ENCODE data around the gene HAAO. TPM values are rescaled to one million over a fixed set of nuclear protein-coding genes. Genes with fewer than 3 reads are reported as not detected.

The HAAO gene
- total RNA-seq, 3 donors from 2014 or later: 4.4 to 6.2 (median 5.9) TPM

DNA sequence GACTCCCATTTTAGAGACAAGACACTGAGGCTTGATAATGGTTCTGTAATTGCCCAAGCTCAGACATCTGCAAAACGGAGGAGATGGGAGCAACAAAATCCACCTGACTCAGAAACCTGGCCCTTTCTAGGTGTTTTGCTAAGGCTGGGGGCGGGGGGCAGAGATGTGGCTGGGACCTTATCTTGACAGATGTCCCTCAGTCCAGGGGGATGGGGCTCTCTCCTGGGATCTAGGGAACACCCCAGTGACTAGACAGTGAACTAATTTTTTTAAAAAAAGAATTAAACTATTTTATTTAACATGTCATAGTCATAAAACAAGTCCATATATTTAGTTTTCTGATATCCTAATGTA lies 32.0 kb upstream of the HAAO start:
- peak in 1 of 2 donors; percentile 10 for DNase-seq (ENCODE audit: low spot score in 2 of 2)
- peaks cover 4 to 20% of the 10 kb centered on the region in 2 donors for H3K4me1 ChIP-seq
- H3K9me3 ChIP-seq: no peaks in the 10 kb centered on the region
- intact Hi-C loops (cut with DNase I; ENCODE audit: low total_unique reads): no loop called here
- no peak overlapping the region for H3K4me3 ChIP-seq
- H3K36me3 ChIP-seq: no peaks in the 10 kb centered on the region
- no peak overlapping the region for H3K27ac ChIP-seq
- no peaks in the 10 kb centered on the region for H3K27me3 ChIP-seq
- TF ChIP-seq POLR2A (IDR thresholded peaks at IDR 0.05) (no peak), POLR2AphosphoS5 (IDR thresholded peaks at IDR 0.05) (no peak)
- TF ChIP-seq, protein P1, sequence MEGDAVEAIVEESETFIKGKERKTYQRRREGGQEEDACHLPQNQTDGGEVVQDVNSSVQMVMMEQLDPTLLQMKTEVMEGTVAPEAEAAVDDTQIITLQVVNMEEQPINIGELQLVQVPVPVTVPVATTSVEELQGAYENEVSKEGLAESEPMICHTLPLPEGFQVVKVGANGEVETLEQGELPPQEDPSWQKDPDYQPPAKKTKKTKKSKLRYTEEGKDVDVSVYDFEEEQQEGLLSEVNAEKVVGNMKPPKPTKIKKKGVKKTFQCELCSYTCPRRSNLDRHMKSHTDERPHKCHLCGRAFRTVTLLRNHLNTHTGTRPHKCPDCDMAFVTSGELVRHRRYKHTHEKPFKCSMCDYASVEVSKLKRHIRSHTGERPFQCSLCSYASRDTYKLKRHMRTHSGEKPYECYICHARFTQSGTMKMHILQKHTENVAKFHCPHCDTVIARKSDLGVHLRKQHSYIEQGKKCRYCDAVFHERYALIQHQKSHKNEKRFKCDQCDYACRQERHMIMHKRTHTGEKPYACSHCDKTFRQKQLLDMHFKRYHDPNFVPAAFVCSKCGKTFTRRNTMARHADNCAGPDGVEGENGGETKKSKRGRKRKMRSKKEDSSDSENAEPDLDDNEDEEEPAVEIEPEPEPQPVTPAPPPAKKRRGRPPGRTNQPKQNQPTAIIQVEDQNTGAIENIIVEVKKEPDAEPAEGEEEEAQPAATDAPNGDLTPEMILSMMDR (IDR thresholded peaks at IDR 0.05): no peak

DNA sequence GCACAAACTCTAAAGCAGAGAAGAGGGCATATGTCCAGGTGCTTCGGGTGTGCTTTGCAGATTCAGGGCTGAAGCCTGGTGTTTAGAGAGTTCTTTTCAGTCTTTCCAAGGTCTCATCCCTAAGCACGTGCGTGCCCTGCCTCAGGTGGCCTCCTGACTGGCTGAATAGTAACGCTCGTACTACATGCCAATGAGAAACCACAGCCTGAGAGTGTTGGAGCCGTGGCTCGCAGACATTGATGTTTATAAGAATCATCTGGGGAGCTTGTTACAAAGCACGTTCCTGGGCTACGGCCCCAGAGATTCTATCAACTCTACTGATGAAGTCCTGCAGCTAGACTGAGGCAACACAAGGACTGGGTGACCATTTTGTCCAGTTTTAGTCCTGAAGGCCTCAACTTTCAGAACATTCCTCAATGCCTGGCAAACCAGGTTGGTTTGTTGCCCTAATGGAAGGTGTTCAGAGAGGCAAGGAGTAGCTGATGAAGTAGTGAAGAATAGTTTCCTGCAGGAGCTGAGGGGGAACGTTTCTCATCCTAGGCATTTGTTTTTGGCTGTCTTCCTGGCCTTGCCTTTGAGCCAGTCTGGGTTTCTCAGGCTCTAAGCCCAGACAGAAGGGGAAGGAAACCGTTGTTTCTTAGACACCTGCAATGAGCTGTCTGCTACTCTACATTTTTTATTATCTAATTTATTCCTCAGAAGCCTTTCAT lies 31.5 kb upstream of the HAAO start:
- peaks cover 4 to 17% of the 10 kb centered on the region in 2 donors for H3K4me1 ChIP-seq
- TF ChIP-seq POLR2A (IDR thresholded peaks at IDR 0.05) (no peak), POLR2AphosphoS5 (IDR thresholded peaks at IDR 0.05) (no peak)
- no peaks in the 10 kb centered on the region for H3K27me3 ChIP-seq
- intact Hi-C loops (cut with DNase I; ENCODE audit: low total_unique reads): no loop called here
- no peaks in the 10 kb centered on the region for H3K9me3 ChIP-seq
- H3K27ac ChIP-seq: no peak overlapping the region
- DNase-seq (ENCODE audit: low spot score in 2 of 2): peak in 1 of 2 donors; percentile 16
- no peaks in the 10 kb centered on the region for H3K36me3 ChIP-seq
- H3K4me3 ChIP-seq: no peak overlapping the region

DNA sequence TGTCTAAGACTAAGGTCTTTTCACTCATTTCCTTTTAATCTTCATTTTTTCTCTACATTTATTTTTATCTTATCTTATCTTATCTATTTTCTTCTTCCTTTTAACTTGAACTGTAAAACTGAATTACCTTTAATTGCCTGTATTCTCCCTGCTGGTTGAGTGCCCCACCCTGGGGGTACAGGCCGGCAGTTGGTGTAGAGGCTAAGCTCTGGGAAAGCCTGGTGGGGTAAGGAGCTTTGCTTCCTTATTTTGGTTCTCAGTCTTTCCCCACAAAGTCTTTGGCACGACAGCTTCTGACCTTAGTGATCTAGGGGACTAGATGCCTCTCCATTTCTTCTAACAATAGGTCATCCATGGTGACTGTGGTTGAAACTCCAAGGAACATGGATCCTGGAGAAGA lies 26.8 kb upstream of the HAAO start:
- no peak for TF ChIP-seq POLR2AphosphoS5 (IDR thresholded peaks at IDR 0.05)
- TF ChIP-seq, protein P1 (IDR thresholded peaks at IDR 0.05): no peak
- no peaks in the 10 kb centered on the region for H3K27me3 ChIP-seq
- H3K27ac ChIP-seq: no peak overlapping the region
- intact Hi-C loops (cut with DNase I; ENCODE audit: low total_unique reads): no loop called here
- H3K4me1 ChIP-seq: no peaks in the 10 kb centered on the region
- no peak overlapping the region for H3K4me3 ChIP-seq
- no peak for DNase-seq (ENCODE audit: low spot score in 2 of 2)
- no peaks in the 10 kb centered on the region for H3K9me3 ChIP-seq
- no peaks in the 10 kb centered on the region for H3K36me3 ChIP-seq

DNA sequence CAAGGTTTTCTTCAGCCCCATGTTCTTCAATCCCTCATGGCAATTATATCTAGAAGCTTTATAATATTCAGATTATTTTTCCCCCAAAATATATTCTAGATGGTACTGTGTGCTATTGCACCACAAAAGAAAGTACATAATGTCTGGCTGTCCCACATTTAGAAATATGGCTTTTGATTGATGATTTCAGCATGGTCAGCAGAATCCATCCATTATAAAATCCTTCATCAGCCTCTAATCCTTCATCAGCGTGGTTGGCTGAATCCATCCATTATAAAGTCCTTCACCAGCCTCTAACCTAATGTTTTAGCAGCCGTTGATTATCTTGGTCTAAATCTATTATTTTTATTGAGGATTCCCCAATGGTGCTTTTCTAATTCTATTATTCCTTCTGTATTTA lies 23.3 kb upstream of the HAAO start:
- intact Hi-C loops (cut with DNase I; ENCODE audit: low total_unique reads): no loop called here

DNA sequence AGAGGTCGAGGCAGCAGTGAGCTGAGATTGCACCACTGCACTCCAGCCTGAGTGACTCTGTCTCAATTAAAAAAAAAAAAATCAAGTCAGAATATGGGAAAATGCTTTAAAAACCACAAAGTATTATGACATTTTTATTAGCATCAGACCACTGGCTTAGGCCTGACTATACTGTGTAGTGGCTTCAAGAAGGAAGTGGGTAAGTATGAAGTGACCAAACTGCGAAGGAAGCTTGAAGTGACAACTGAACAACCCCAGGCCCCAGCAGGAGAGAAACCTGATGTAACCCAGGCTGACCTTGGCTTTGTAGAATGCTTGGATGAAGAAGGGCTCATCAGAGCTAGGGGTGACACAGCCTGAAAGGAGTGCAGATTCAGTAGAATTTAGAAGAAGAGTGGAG lies 21.4 kb upstream of the HAAO start:
- TF ChIP-seq, protein P1 (IDR thresholded peaks at IDR 0.05): no peak
- TF ChIP-seq POLR2A (IDR thresholded peaks at IDR 0.05): no peak
- no peak for TF ChIP-seq POLR2AphosphoS5 (IDR thresholded peaks at IDR 0.05)
- intact Hi-C loops (cut with DNase I; ENCODE audit: low total_unique reads): no loop called here

More for the DNA sequence above, 23.3 kb upstream of the HAAO start:
- Histone ChIP-seq H3K36me3 (no peaks in the 10 kb centered on the region), H3K4me1 (no peaks in the 10 kb centered on the region), H3K4me3 (no peak overlapping the region), H3K27me3 (no peaks in the 10 kb centered on the region), H3K9me3 (no peaks in the 10 kb centered on the region), H3K27ac (no peak overlapping the region)
- TF ChIP-seq POLR2AphosphoS5 (IDR thresholded peaks at IDR 0.05): no peak
- TF ChIP-seq, protein P1 (IDR thresholded peaks at IDR 0.05): no peak
- TF ChIP-seq POLR2A (IDR thresholded peaks at IDR 0.05): no peak
- no peak for DNase-seq (ENCODE audit: low spot score in 2 of 2)

More for the DNA sequence above, 21.4 kb upstream of the HAAO start:
- Histone ChIP-seq H3K4me3 (no peak overlapping the region), H3K36me3 (no peaks in the 10 kb centered on the region), H3K4me1 (no peaks in the 10 kb centered on the region), H3K27me3 (no peaks in the 10 kb centered on the region), H3K27ac (no peak overlapping the region), H3K9me3 (no peaks in the 10 kb centered on the region)
- DNase-seq (ENCODE audit: low spot score in 2 of 2): no peak
